ENCODE measurements around the gene CNPY1.

Gene CNPY1

DNA sequence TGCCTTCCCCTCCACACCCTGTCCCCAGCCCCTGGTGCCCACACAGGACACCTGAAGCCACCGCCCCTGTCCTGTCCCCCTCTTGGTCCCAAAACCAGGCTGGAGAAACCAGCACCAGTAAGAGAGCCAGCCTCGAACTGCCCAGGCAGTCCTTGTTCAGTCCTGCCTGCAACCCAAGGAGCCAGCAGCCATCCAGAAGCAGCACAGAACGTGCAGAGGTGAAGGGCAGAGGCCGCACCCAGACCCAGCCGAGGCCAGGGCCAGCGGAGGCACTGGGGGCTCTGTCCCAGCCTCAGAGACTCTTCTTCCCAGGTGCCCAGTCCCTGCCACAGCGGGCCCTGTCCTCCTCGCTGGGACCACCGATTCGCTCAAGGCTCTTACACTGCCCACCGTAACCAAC is 23.3 kb upstream of the CNPY1 start:
- TF ChIP-seq, protein P1, sequence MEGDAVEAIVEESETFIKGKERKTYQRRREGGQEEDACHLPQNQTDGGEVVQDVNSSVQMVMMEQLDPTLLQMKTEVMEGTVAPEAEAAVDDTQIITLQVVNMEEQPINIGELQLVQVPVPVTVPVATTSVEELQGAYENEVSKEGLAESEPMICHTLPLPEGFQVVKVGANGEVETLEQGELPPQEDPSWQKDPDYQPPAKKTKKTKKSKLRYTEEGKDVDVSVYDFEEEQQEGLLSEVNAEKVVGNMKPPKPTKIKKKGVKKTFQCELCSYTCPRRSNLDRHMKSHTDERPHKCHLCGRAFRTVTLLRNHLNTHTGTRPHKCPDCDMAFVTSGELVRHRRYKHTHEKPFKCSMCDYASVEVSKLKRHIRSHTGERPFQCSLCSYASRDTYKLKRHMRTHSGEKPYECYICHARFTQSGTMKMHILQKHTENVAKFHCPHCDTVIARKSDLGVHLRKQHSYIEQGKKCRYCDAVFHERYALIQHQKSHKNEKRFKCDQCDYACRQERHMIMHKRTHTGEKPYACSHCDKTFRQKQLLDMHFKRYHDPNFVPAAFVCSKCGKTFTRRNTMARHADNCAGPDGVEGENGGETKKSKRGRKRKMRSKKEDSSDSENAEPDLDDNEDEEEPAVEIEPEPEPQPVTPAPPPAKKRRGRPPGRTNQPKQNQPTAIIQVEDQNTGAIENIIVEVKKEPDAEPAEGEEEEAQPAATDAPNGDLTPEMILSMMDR (IDR thresholded peaks at IDR 0.05): no peak
- Mint-ChIP-seq H3K27me3 (ENCODE audit: low read depth, poor library complexity) (peaks cover 16% of the 10 kb centered on the region), H3K4me3 (no peak overlapping the region), H3K36me3 (ENCODE audit: low read depth) (no peaks in the 10 kb centered on the region), H3K27ac (no peak overlapping the region), H3K9me3 (no peaks in the 10 kb centered on the region), H3K4me1 (peaks cover 5% of the 10 kb centered on the region)
- DNase-seq: no peak

DNA sequence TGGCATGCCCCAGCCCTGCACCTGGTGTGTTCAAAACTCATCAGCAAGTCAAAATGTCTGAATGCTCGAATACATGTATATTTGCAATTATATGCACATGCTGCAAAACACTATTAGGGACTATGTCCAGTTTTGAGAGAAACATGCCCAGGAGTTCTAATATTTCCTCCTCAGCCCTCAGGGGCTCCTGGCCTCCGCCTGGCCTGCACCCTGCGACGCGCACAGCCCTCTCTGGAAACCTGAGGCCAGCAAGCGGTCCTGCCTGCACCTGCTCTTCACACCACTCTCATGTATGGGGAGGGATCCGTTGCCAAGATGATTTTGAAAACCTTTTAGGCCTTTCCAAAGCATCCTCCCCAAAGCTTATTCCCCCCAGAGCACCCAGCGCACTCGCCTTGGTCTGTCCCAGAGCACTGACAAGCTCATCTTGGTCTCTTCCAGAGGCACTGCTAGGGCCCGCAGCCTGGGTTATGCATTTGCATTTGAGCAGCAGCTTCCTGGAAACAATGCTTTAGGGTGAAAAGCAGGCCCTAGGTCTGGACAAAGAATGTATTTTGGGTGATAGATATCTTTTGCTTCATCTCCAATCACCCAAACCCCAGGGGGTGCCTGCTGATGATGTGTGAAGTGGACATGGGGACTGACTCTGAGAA is 22.6 kb upstream of the CNPY1 start:
- Mint-ChIP-seq H3K27ac (no peak overlapping the region), H3K36me3 (ENCODE audit: low read depth) (no peaks in the 10 kb centered on the region), H3K4me3 (no peak overlapping the region), H3K9me3 (no peaks in the 10 kb centered on the region), H3K27me3 (ENCODE audit: low read depth, poor library complexity) (peaks cover 16% of the 10 kb centered on the region), H3K4me1 (peaks cover 5% of the 10 kb centered on the region)
- TF ChIP-seq, protein P1 (IDR thresholded peaks at IDR 0.05): no peak
- no peak for DNase-seq

DNA sequence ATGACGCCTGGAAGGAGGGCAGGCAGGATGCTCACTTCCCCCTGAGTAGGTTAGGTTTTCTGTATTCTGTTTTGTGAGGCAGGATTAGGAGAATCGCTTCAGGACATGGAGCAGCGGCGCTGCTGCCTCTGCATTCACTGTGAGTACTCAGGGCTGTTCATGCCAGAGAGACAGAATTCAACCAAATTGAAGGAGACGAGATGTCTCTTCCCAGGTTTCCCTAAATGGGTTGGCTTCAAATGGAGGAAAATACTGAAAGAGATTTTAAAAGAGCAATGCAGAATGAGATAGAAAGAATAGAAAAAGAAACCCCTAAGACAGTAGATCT is 21.9 kb upstream of the CNPY1 start:
- Mint-ChIP-seq H3K4me3 (no peak overlapping the region), H3K27me3 (ENCODE audit: low read depth, poor library complexity) (peaks cover 16% of the 10 kb centered on the region), H3K27ac (no peak overlapping the region), H3K4me1 (peaks cover 5% of the 10 kb centered on the region), H3K36me3 (ENCODE audit: low read depth) (no peaks in the 10 kb centered on the region), H3K9me3 (no peaks in the 10 kb centered on the region)
- TF ChIP-seq, protein P1 (IDR thresholded peaks at IDR 0.05): no peak
- no peak for DNase-seq

DNA sequence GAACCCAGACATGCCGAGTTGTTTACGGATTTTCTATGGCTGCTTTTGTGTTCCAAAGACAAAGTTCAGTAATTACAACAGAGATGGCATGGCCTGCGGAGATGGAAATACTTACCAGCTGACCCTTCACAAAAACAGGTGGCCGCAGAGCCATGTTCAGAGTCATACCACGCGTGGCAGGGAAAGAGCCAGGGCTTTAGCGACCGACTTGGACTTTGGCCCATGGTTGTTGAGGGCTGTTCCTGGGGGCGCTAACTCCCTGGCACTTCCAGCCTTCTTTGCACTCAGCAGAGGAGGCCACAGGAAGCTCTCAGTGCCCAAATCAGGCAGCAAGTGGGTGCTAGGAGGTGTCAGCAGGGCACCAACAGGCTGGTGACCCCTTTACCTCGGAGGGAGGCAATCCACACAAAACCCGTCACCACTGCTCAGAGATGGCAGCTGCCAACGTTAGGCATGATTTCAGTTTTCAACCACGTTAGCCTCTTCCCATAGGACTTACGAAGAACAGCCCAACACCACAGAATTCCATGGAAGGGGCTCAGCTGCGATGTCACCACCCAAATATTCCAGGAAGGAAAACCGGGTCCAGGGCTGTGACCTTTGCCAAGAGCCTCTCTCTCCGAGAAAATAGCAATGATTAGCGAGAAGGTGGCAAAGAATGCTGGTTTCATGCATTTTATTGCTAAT is 21.4 kb upstream of the CNPY1 start:
- no peak for DNase-seq
- peaks cover 15% of the 10 kb centered on the region for H3K27me3 Mint-ChIP-seq (ENCODE audit: low read depth, poor library complexity)
- no peaks in the 10 kb centered on the region for H3K36me3 Mint-ChIP-seq (ENCODE audit: low read depth)
- H3K4me3 Mint-ChIP-seq: no peak overlapping the region
- TF ChIP-seq, protein P1 (IDR thresholded peaks at IDR 0.05): no peak
- no peak overlapping the region for H3K27ac Mint-ChIP-seq
- peaks cover 5% of the 10 kb centered on the region for H3K4me1 Mint-ChIP-seq
- no peaks in the 10 kb centered on the region for H3K9me3 Mint-ChIP-seq

DNA sequence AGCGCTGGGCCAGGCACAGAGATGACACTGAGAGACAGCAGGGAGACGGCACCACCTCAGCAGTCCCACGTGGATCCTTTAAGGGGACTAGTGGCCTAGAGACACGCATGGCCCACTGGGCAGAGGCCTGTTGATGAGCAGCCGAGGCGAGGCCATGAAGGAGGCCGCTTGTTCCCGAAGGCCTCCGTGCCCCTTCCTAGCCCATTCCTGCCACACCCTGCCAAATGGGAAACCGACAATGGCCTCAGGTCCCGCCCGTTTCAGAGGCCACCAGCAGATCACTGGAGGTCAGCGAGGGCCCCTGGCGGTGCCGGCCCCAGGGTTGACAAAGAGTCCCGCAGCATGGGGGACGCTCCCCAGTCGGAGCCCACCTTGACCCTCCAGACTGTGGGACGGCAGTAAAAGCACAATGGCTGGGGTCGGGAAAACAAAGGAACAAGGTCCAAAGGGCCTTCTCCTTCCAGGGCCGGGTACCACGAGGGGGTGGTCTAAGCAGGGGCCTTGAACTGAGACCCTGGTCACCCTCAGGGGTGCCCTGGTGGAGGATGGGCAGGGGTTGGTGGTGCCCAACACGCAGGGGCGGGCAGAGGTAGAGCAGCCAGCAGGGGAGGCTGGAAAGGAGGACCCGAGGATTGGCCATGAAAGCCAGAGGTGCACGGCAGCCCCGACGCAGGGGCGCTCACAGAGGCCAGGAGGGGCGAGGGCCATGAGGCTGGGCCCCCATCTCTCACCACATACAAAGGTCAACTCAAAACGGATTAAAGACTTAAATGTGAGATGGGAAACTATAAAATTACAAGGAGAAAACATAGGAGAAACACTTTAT is 19.9 kb upstream of the CNPY1 start:
- Mint-ChIP-seq H3K36me3 (ENCODE audit: low read depth) (no peaks in the 10 kb centered on the region), H3K27ac (no peak overlapping the region), H3K4me1 (peaks cover 8% of the 10 kb centered on the region), H3K27me3 (ENCODE audit: low read depth, poor library complexity) (peaks cover 8% of the 10 kb centered on the region), H3K4me3 (no peak overlapping the region), H3K9me3 (no peaks in the 10 kb centered on the region)
- no peak for DNase-seq
- TF ChIP-seq, protein P1 (IDR thresholded peaks at IDR 0.05): no peak
